ENCODE results near the gene S100A3. TPM values are rescaled to one million over a fixed set of nuclear protein-coding genes. Genes with fewer than 3 reads are reported as not detected.
"Not testable (repeated sequence)": the region's sequence is repeated elsewhere in the genome, so short reads cannot be mapped to it uniquely, and the experiment has no call there.

The S100A3 gene
- total and polyA plus RNA-seq, 2 of the 8 experiments (the other 6 are each of a cell fraction or from before 2014, with no cell fraction given): 0.26 to 0.47 TPM

GRCh38 chr1:153520818-153521476 is 28.1 kb downstream of the S100A3 start (continued):
- no peak for TF ChIP-seq SIN3A (conservative IDR thresholded peaks at IDR 0.05 in 1 of 2, IDR thresholded peaks at IDR 0.05 in 1 of 2; ENCODE audit: low read depth in 1 of 2, low read length in 2 of 2)
- TF ChIP-seq SUZ12 (IDR thresholded peaks at IDR 0.05; ENCODE audit: low read length): no peak
- TF ChIP-seq SP4 (IDR thresholded peaks at IDR 0.05; ENCODE audit: low read length): no peak
- TF ChIP-seq CHD1 (IDR thresholded peaks at IDR 0.05; ENCODE audit: low read depth, low read length): no peak

GRCh38 chr1:153520137-153520691 is 28.8 kb downstream of the S100A3 start:
- WGBS, 2 experiments (ENCODE audit: extremely low coverage in 1 of 2, insufficient coverage in 1 of 2, insufficient read length in 1 of 2, insufficient replicate concordance in 2 of 2, low coverage in 1 of 2, low lambda C conversion rate in 2 of 2, missing lambda C conversion rate in 1 of 2): 60% methylated on average over 5 of the region's 5 CpGs; no CpG with 5 or more reads in 1 of the 2 experiments

More at GRCh38 chr1:153520137-153520691, 28.8 kb downstream of the S100A3 start:
- not testable (repeated sequence) for H4K8ac ChIP-seq (ENCODE audit: extremely low read depth, insufficient read depth, low read length); H3K4me3 ChIP-seq (ENCODE audit: extremely low read depth in 1 of 4, insufficient read depth in 2 of 4, low read depth in 3 of 4, low read length in 4 of 4); H2BK12ac ChIP-seq (ENCODE audit: low read depth, low read length); H3K36me3 ChIP-seq (ENCODE audit: control insufficient read depth in 2 of 4, insufficient read depth in 4 of 4, low read length in 3 of 4); H4K20me1 ChIP-seq (replicated peaks in 1 of 2; ENCODE audit: control insufficient read depth in 1 of 2, insufficient read depth in 2 of 2, low read length in 2 of 2); H2BK20ac ChIP-seq (ENCODE audit: low read length); H2BK120ac ChIP-seq (replicated peaks; ENCODE audit: low read depth, low read length); H2BK5ac ChIP-seq (ENCODE audit: low read depth, low read length); H2AK5ac ChIP-seq (ENCODE audit: low read depth, low read length); H4K91ac ChIP-seq (replicated peaks; ENCODE audit: insufficient read length, low read length); H3K14ac ChIP-seq (ENCODE audit: insufficient read length); H3K79me2 ChIP-seq (ENCODE audit: control insufficient read depth in 1 of 2, insufficient read depth in 2 of 2, low read length in 2 of 2); H3K56ac ChIP-seq (replicated peaks; ENCODE audit: insufficient read length, low read depth, low read length); H3K18ac ChIP-seq (ENCODE audit: extremely low read depth, low read length); DNase-seq (ENCODE audit: low read depth in 1 of 2, low spot score in 2 of 2); H3K23ac ChIP-seq (ENCODE audit: insufficient read length); H3K9me3 ChIP-seq (ENCODE audit: insufficient read depth in 2 of 2, low read depth in 1 of 2, low read length in 1 of 2); H2BK15ac ChIP-seq (ENCODE audit: low read length); H4K5ac ChIP-seq (ENCODE audit: insufficient read length, low read depth, low read length); H3K4ac ChIP-seq (replicated peaks; ENCODE audit: insufficient read length, low read depth, low read length); H3K9ac ChIP-seq (replicated peaks in 1 of 4; ENCODE audit: extremely low read depth in 1 of 4, low read depth in 3 of 4, low read length in 3 of 4); FAIRE-seq; H3K27ac ChIP-seq (ENCODE audit: low read depth, low read length); H3K79me1 ChIP-seq (ENCODE audit: low read depth, low read length); H3K23me2 ChIP-seq (ENCODE audit: low read depth, low read length); H2AFZ ChIP-seq (ENCODE audit: low read length)
- ChIA-PET POLR2A (ENCODE audit: partially characterized antibody) (interaction anchor here (0.9 to 3.2 kb wide), 6 partner anchors 12 to 470 kb away, joined by 3 to 13 read pairs (median 4); partner anchors contain the start of genes CHTOP and RPS27), CTCF (ENCODE audit: partially characterized antibody) (interaction anchor here (0.7 to 4.4 kb wide), 15 partner anchors 9 to 168 kb away, joined by 3 to 51 read pairs (median 4); partner anchors contain the start of genes S100A1, S100A13 and S100A6)
- H3K4me1 ChIP-seq (replicated peaks in 1 of 4; ENCODE audit: control insufficient read depth in 3 of 4, insufficient read depth in 4 of 4, low read length in 3 of 4): peaks cover 3 to 11% (median 5%) of the 10 kb centered on the region in 4 experiments; a peak in 6 of 7 replicates
- peak overlapping the region; percentile 5 to 37; a peak in 1 of 4 replicates for H3K4me2 ChIP-seq (ENCODE audit: insufficient read depth in 1 of 2, low read depth in 2 of 2, low read length in 2 of 2)
- H3K27me3 ChIP-seq (replicated peaks in 1 of 4; ENCODE audit: control insufficient read depth in 3 of 4, extremely low read depth in 1 of 4, insufficient read depth in 3 of 4, low read length in 3 of 4): peaks cover 0 to 14% (median 8%) of the 10 kb centered on the region in 4 experiments; a peak in 4 of 7 replicates

Data from H1 (cell line).